ENCODE measurements around the gene ANK2. TPM values are rescaled to one million over a fixed set of nuclear protein-coding genes. Genes with fewer than 3 reads are reported as not detected.

ANK2 gene
- total and polyA plus RNA-seq, 5 donors: 78.6 to 377 (median 335) TPM

GRCh38 chr4:113290666-113291065 is 241.2 kb downstream of the ANK2 start:
- no peaks in the 10 kb centered on the region for H3K27me3 ChIP-seq (ENCODE audit: control insufficient read depth, insufficient read depth)
- peaks cover 6% of the 10 kb centered on the region for H3K4me1 ChIP-seq (ENCODE audit: control insufficient read depth, insufficient read depth, low read length)
- intact Hi-C loops (cut with DNase I): no loop called here
- H3K27ac ChIP-seq (ENCODE audit: low read length): no peak overlapping the region
- ATAC-seq: no peak
- DNase-seq: no peak
- H3K4me3 ChIP-seq (ENCODE audit: low read length): no peak overlapping the region
- WGBS: 49% methylated on average over 2 of the region's 2 CpGs
- H3K9me3 ChIP-seq (ENCODE audit: control insufficient read depth, low read length): no peaks in the 10 kb centered on the region

- intact Hi-C loops (cut with DNase I): no loop called here
- peaks cover 6% of the 10 kb centered on the region for H3K4me1 ChIP-seq (ENCODE audit: control insufficient read depth, insufficient read depth, low read length)
- DNase-seq (peak; percentile 61 to 82 (median 78)), ATAC-seq (peak; percentile 75 to 81)
- no peaks in the 10 kb centered on the region for H3K9me3 ChIP-seq (ENCODE audit: control insufficient read depth, low read length)
- H3K4me3 ChIP-seq (ENCODE audit: low read length): peak overlapping the region; percentile 33
- WGBS: 40% methylated on average over 21 of the region's 21 CpGs
- no peaks in the 10 kb centered on the region for H3K27me3 ChIP-seq (ENCODE audit: control insufficient read depth, insufficient read depth)
- peak overlapping the region; percentile 91 for H3K27ac ChIP-seq (ENCODE audit: low read length)
Observed at GRCh38 chr4:113292371-113293042, 243.1 kb downstream of the ANK2 start.

GRCh38 chr4:113293043-113293560 is 243.6 kb downstream of the ANK2 start:
- peak overlapping the region; percentile 33 for H3K4me3 ChIP-seq (ENCODE audit: low read length)
- H3K4me1 ChIP-seq (ENCODE audit: control insufficient read depth, insufficient read depth, low read length): peaks cover 6% of the 10 kb centered on the region
- ATAC-seq (peak; percentile 81 to 83), DNase-seq (peak; percentile 27 to 68 (median 43))
- 46% methylated on average over 9 of the region's 9 CpGs for WGBS
- peak overlapping the region; percentile 91 for H3K27ac ChIP-seq (ENCODE audit: low read length)
- intact Hi-C loops (cut with DNase I): no loop called here
- H3K9me3 ChIP-seq (ENCODE audit: control insufficient read depth, low read length): no peaks in the 10 kb centered on the region
- no peaks in the 10 kb centered on the region for H3K27me3 ChIP-seq (ENCODE audit: control insufficient read depth, insufficient read depth)

GRCh38 chr4:113293674-113294073 is 244.2 kb downstream of the ANK2 start:
- Histone ChIP-seq H3K4me3 (ENCODE audit: low read length) (peak overlapping the region; percentile 33), H3K4me1 (ENCODE audit: control insufficient read depth, insufficient read depth, low read length) (peaks cover 5% of the 10 kb centered on the region), H3K9me3 (ENCODE audit: control insufficient read depth, low read length) (no peaks in the 10 kb centered on the region), H3K27me3 (ENCODE audit: control insufficient read depth, insufficient read depth) (no peaks in the 10 kb centered on the region), H3K27ac (ENCODE audit: low read length) (peak overlapping the region; percentile 84)
- ATAC-seq (peak; percentile 42 to 50), DNase-seq (no peak)
- intact Hi-C loops (cut with DNase I): no loop called here
- 68% methylated on average over 4 of the region's 4 CpGs for WGBS

GRCh38 chr4:113294908-113295307 is 245.5 kb downstream of the ANK2 start:
- ATAC-seq (no peak), DNase-seq (no peak)
- intact Hi-C loops (cut with DNase I): no loop called here
- 51% methylated on average over 1 of the region's 1 CpG for WGBS
- Histone ChIP-seq H3K27me3 (ENCODE audit: control insufficient read depth, insufficient read depth) (no peaks in the 10 kb centered on the region), H3K4me3 (ENCODE audit: low read length) (peak overlapping the region; percentile 33), H3K27ac (ENCODE audit: low read length) (no peak overlapping the region), H3K9me3 (ENCODE audit: control insufficient read depth, low read length) (no peaks in the 10 kb centered on the region), H3K4me1 (ENCODE audit: control insufficient read depth, insufficient read depth, low read length) (peaks cover 4% of the 10 kb centered on the region)

- peak overlapping the region; percentile 75 for H3K27ac ChIP-seq (ENCODE audit: low read length)
- DNase-seq (peak in 2 of 3 donors; percentile 26 to 63), ATAC-seq (peak; percentile 96 to 98)
- H3K4me3 ChIP-seq (ENCODE audit: low read length): no peak overlapping the region
- H3K27me3 ChIP-seq (ENCODE audit: control insufficient read depth, insufficient read depth): no peaks in the 10 kb centered on the region
- WGBS: 42% methylated on average over 5 of the region's 5 CpGs
- intact Hi-C loops (cut with DNase I): no loop called here
- peaks cover 1% of the 10 kb centered on the region for H3K4me1 ChIP-seq (ENCODE audit: control insufficient read depth, insufficient read depth, low read length)
- no peaks in the 10 kb centered on the region for H3K9me3 ChIP-seq (ENCODE audit: control insufficient read depth, low read length)
Observed at GRCh38 chr4:113300471-113300928, 251.0 kb downstream of the ANK2 start.

GRCh38 chr4:113302051-113302450 is 252.6 kb downstream of the ANK2 start:
- Histone ChIP-seq H3K9me3 (ENCODE audit: control insufficient read depth, low read length) (no peaks in the 10 kb centered on the region), H3K27me3 (ENCODE audit: control insufficient read depth, insufficient read depth) (no peaks in the 10 kb centered on the region), H3K4me1 (ENCODE audit: control insufficient read depth, insufficient read depth, low read length) (peaks cover 1% of the 10 kb centered on the region), H3K27ac (ENCODE audit: low read length) (no peak overlapping the region), H3K4me3 (ENCODE audit: low read length) (no peak overlapping the region)
- no peak for ATAC-seq
- no peak for DNase-seq
- 77% methylated on average over 1 of the region's 1 CpG for WGBS
- intact Hi-C loops (cut with DNase I): no loop called here

- H3K4me3 ChIP-seq (ENCODE audit: low read length): no peak overlapping the region
- peak; percentile 61 to 88 (median 83) for DNase-seq
- peak; percentile 74 to 79 for ATAC-seq
- no peaks in the 10 kb centered on the region for H3K27me3 ChIP-seq (ENCODE audit: control insufficient read depth, insufficient read depth)
- WGBS: 34% methylated on average over 1 of the region's 1 CpG
- intact Hi-C loops (cut with DNase I): no loop called here
- no peak overlapping the region for H3K27ac ChIP-seq (ENCODE audit: low read length)
- no peaks in the 10 kb centered on the region for H3K9me3 ChIP-seq (ENCODE audit: control insufficient read depth, low read length)
- peaks cover 1% of the 10 kb centered on the region for H3K4me1 ChIP-seq (ENCODE audit: control insufficient read depth, insufficient read depth, low read length)
Observed at GRCh38 chr4:113303315-113303714, 253.9 kb downstream of the ANK2 start.

- Histone ChIP-seq H3K4me1 (ENCODE audit: control insufficient read depth, insufficient read depth, low read length) (no peaks in the 10 kb centered on the region), H3K27me3 (ENCODE audit: control insufficient read depth, insufficient read depth) (no peaks in the 10 kb centered on the region), H3K4me3 (ENCODE audit: low read length) (no peak overlapping the region), H3K9me3 (ENCODE audit: control insufficient read depth, low read length) (no peaks in the 10 kb centered on the region), H3K27ac (ENCODE audit: low read length) (no peak overlapping the region)
- DNase-seq: no peak
- 88% methylated on average over 2 of the region's 2 CpGs for WGBS
- intact Hi-C loops (cut with DNase I): no loop called here
- no peak for ATAC-seq
Observed at GRCh38 chr4:113311047-113311446, 261.6 kb downstream of the ANK2 start.

GRCh38 chr4:113312529-113312928 is 263.1 kb downstream of the ANK2 start:
- no peaks in the 10 kb centered on the region for H3K27me3 ChIP-seq (ENCODE audit: control insufficient read depth, insufficient read depth)
- no peak for ATAC-seq
- intact Hi-C loops (cut with DNase I): no loop called here
- H3K9me3 ChIP-seq (ENCODE audit: control insufficient read depth, low read length): no peaks in the 10 kb centered on the region
- H3K4me3 ChIP-seq (ENCODE audit: low read length): no peak overlapping the region
- DNase-seq: no peak
- WGBS: 93% methylated on average over 3 of the region's 3 CpGs
- no peaks in the 10 kb centered on the region for H3K4me1 ChIP-seq (ENCODE audit: control insufficient read depth, insufficient read depth, low read length)
- no peak overlapping the region for H3K27ac ChIP-seq (ENCODE audit: low read length)

- 98% methylated on average over 3 of the region's 3 CpGs for whole genome bisulfite sequencing
- Histone ChIP-seq H3K27ac (ENCODE audit: low read length) (no peak overlapping the region), H3K9me3 (ENCODE audit: control insufficient read depth, low read length) (no peaks in the 10 kb centered on the region), H3K4me1 (ENCODE audit: control insufficient read depth, insufficient read depth, low read length) (no peaks in the 10 kb centered on the region), H3K4me3 (ENCODE audit: low read length) (no peak overlapping the region), H3K27me3 (ENCODE audit: control insufficient read depth, insufficient read depth) (no peaks in the 10 kb centered on the region)
- no peak for ATAC-seq
- intact Hi-C loops (cut with DNase I): no loop called here
- DNase-seq: no peak
Observed at GRCh38 chr4:113314426-113314825, 265.0 kb downstream of the ANK2 start.

All from right cardiac atrium (tissue), 5 donors.